Measurements from ENCODE around the gene COL5A2. TPM values are rescaled to one million over a fixed set of nuclear protein-coding genes. Genes with fewer than 3 reads are reported as not detected.

COL5A2 gene
- total RNA-seq, 1 experiment from 2014 or later: 155 TPM

GRCh38 chr2:189147361-189147760 is 32.2 kb downstream of the COL5A2 start:
- no peak for DNase-seq (ENCODE audit: low spot score)

- DNase-seq (ENCODE audit: low spot score): no peak
These were observed 33.0 kb downstream of the COL5A2 start for GRCh38 chr2:189146553-189146952.

DNA sequence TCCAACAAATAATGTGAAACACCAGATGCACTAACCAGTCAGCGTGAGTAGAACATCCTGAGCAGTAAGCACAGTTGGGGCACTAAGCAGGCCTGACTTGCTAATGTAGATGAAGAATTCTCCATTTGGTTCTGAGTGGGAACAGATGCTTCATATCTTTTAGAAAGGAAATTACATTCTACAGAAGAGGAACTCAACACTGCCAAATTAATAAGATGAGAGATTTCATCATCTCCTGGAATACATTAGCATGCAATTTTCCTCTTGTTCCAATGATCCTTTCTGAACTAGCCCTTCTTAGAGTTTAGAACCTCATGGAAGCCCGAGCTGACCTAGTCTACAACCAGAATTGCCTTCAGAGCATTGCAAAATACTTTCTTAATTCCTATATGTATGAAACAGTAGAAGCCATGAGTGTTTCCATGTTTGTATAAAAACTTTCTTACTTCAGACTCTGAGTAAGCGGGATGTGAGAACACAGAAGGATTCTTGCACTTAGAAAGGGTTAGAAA is 34.8 kb downstream of the COL5A2 start:
- no peak for DNase-seq (ENCODE audit: low spot score)

GRCh38 chr2:189143925-189144324 is 35.6 kb downstream of the COL5A2 start:
- peak; percentile 29 for DNase-seq (ENCODE audit: low spot score)

DNA sequence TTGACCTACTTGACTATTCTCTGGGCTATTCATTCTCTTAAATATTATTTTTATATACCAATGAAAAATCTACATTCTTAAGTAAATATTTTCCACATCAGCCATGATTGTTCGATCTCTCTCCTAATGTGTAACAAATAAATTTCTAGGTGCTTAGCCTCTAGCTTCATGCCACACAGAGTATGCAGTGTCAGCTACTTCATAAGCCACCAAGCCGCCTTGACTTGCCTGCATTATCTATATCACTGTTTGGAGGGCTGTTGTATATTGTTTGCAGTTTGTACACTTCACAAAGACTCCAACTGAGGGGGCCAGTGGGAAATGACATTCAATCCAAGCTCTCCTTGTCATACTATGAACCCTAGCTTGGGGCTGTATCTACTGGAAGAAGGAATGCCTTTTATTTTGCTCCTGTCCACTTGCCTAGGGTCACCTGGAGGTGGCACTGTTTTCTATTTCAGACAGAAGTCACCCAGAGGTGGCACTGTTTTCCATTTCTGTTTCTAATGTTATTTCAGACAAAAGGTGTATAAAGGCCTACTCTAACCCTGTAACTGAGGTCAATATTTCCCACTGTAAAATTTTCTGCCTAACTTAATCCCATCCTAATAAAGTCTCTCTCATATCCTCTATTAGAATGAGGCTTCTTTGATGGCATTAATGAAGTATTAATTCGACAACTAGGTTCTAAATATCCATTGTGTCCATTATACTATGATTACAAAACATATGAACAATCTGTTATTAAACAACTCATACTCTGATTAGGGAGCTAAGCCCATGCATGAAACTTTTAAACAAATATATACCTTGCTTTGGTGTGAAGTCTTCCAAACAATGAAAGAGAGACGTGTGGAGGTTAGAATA is 36.4 kb downstream of the COL5A2 start:
- peak; percentile 61 for DNase-seq (ENCODE audit: low spot score)

GRCh38 chr2:189138800-189139199 is 40.8 kb downstream of the COL5A2 start:
- no peak for DNase-seq (ENCODE audit: low spot score)

DNA sequence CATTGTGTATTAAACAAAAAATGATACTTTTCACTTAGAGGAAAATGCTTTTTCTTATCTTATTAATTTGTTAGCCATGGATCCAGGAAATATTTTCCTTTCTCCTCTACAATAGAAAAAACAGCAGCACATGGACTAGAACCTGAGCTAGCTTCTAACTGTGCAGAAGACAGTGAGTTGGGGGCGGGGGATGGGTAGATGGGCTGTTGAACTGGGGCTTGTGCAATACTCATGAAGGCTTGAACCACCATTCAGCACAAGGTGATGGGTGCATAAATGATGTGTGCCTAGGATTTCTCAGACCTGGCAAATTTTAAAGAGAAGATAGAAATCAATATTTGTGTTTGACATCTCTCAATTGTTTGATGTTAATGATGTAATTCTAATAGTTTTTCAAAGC is 42.0 kb downstream of the COL5A2 start:
- no peak for DNase-seq (ENCODE audit: low spot score)

GRCh38 chr2:189134485-189134884 is 45.1 kb downstream of the COL5A2 start:
- DNase-seq (ENCODE audit: low spot score): no peak

- no peak for DNase-seq (ENCODE audit: low spot score)
These were observed 47.6 kb downstream of the COL5A2 start for GRCh38 chr2:189131991-189132390.

GRCh38 chr2:189129971-189130370 is 49.6 kb downstream of the COL5A2 start:
- peak; percentile 87 for DNase-seq (ENCODE audit: low spot score)

- no peak for DNase-seq (ENCODE audit: low spot score)
These were observed 50.6 kb downstream of the COL5A2 start for GRCh38 chr2:189128970-189129369.

GRCh38 chr2:189127756-189128155 is 51.8 kb downstream of the COL5A2 start:
- no peak for DNase-seq (ENCODE audit: low spot score)

- no peak for DNase-seq (ENCODE audit: low spot score)
These were observed 54.4 kb downstream of the COL5A2 start for GRCh38 chr2:189125195-189125594.

GRCh38 chr2:189124175-189124574 is 55.4 kb downstream of the COL5A2 start:
- peak; percentile 52 for DNase-seq (ENCODE audit: low spot score)

GRCh38 chr2:189118386-189118785 is 61.2 kb downstream of the COL5A2 start:
- no peak for DNase-seq (ENCODE audit: low spot score)

GRCh38 chr2:189116979-189117378 is 62.6 kb downstream of the COL5A2 start:
- no peak for DNase-seq (ENCODE audit: low spot score)

- no peak for DNase-seq (ENCODE audit: low spot score)
These were observed 63.5 kb downstream of the COL5A2 start for GRCh38 chr2:189116087-189116486.

GRCh38 chr2:189115126-189115525 is 64.4 kb downstream of the COL5A2 start:
- peak; percentile 43 for DNase-seq (ENCODE audit: low spot score)

DNA sequence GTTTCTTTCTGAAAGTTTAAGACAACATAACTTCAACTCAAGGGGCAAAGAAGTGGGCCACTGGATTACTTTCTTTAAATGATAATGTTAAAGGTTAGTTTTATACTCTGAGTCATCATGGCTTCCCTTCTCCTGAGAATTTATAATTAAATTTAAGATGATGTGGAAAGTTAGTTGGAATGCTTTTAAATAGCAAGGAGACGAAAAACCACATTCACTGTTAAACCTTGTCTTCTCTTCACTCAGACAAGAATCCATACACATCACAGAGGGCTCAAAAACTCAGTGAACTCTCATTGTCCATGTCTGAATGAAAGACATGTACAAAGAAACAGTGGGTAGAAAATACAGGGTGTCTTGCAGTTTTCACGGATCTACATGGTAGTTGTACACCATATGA is 65.6 kb downstream of the COL5A2 start:
- DNase-seq (ENCODE audit: low spot score): no peak

GRCh38 chr2:189111063-189111715 is 68.4 kb downstream of the COL5A2 start:
- DNase-seq (ENCODE audit: low spot score): no peak

DNA sequence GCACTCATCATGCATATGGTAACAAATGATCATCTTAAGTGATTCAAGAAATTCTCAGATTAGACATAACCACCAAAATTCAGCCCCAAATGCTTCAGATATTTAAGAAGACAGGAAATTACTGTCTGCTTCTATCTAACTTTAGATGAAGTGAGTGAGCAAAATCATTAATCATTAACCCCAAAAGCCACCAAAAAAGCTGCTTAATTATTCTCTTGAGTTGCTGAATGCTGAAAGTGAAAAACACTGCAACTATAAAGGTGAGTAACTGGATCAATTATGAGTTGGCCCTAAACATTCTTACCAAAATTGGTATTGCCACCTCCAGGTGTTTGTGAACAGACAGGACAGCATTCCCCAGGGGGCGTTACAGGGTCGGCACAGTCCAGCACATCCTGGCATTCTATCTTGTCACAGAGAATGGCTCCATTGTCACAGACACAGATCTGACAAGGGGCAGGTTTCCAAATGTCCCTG is 69.6 kb downstream of the COL5A2 start:
- DNase-seq (ENCODE audit: low spot score): no peak

GRCh38 chr2:189104934-189105333 is 74.6 kb downstream of the COL5A2 start:
- DNase-seq (ENCODE audit: low spot score): no peak

- DNase-seq (ENCODE audit: low spot score): no peak
These were observed 76.8 kb downstream of the COL5A2 start for GRCh38 chr2:189102735-189103134.

Measured in H4 (cell line).